Measurements from ENCODE around the gene SUPT3H.

GRCh38 chr6:45001663-45002062, 376.1 kb downstream of the SUPT3H start:
- no peak for TF ChIP-seq CTCF (IDR thresholded peaks at IDR 0.05)
- TF ChIP-seq POLR2A (IDR thresholded peaks at IDR 0.05): no peak
- TF ChIP-seq POLR2AphosphoS5 (IDR thresholded peaks at IDR 0.05): no peak

Data from transverse colon (tissue), 4 donors.